ENCODE data around the gene KRT5.

KRT5 gene

GRCh38 chr12:52539821-52540173 lies 19.6 kb upstream of the KRT5 start:
- H3K27me3 ChIP-seq: no peaks in the 10 kb centered on the region
- no peak for TF ChIP-seq Cebpa-rat (IDR thresholded peaks at IDR 0.05)
- H3K9me3 ChIP-seq (replicated peaks in 1 of 11): no peaks in the 10 kb centered on the region
- no peak overlapping the region for H3K4me3 ChIP-seq
- no peak overlapping the region for H3K4me2 ChIP-seq
- H3K27ac ChIP-seq: no peak overlapping the region
- peaks cover 0 to 4% (median 0%) of the 10 kb centered on the region in 10 experiments; a peak in 1 of 20 replicates for H3K4me1 ChIP-seq
- H4K20me1 ChIP-seq: no peaks in the 10 kb centered on the region
- no peak overlapping the region for H3K9ac ChIP-seq
- H3K36me3 ChIP-seq: no peaks in the 10 kb centered on the region

DNA sequence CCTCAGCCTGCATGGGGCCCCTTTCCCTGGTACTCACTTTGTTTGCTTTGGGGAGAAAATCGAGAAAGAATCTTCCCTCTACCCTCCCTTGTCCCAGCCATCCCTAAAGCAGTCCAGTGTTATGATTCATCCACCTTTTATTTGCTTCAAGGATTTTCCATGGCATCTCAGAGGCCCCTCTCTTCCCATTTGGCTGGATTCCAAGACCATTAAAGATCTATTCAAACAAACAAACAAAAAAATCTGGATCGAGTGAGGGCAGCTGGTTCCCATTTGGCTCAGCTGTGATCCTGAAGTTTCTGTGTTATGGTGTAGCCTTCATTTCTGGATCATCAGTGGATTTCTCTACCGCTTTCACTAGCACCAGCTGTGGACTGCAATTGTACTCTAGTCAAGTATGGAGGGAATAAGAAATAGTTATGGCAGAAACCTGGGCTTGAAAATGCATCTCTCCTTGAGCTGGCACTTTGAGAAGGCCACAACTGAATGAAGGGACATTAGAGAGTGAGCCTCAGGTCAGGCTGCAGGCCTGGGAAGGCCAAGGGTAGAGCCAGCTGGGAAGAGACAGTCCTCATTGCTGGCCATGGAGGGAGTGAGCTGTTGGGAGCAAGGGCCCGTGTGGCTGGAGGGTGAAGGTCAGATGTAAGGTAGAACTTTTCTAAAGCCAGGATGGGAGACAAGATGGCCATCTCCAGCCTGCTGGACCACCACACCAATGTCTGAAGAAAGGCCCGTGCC lies 19.1 kb upstream of the KRT5 start:
- Histone ChIP-seq H3K36me3 (no peaks in the 10 kb centered on the region), H3K27me3 (no peaks in the 10 kb centered on the region), H3K4me2 (no peak overlapping the region), H3K4me1 (peaks cover 0 to 4% (median 0%) of the 10 kb centered on the region in 10 experiments; a peak in 1 of 20 replicates), H3K27ac (no peak overlapping the region), H4K20me1 (no peaks in the 10 kb centered on the region), H3K9ac (no peak overlapping the region), H3K4me3 (no peak overlapping the region), H3K9me3 (replicated peaks in 1 of 11) (no peaks in the 10 kb centered on the region)
- TF ChIP-seq Cebpa-rat (IDR thresholded peaks at IDR 0.05): no peak

GRCh38 chr12:52537101-52537500 lies 16.9 kb upstream of the KRT5 start:
- H3K4me2 ChIP-seq: no peak overlapping the region
- no peak overlapping the region for H3K27ac ChIP-seq
- no peak overlapping the region for H3K9ac ChIP-seq
- H4K20me1 ChIP-seq: no peaks in the 10 kb centered on the region
- no peak overlapping the region for H3K4me3 ChIP-seq
- no peak for TF ChIP-seq Cebpa-rat (IDR thresholded peaks at IDR 0.05)
- H3K9me3 ChIP-seq (replicated peaks in 1 of 11): no peaks in the 10 kb centered on the region
- peaks cover 0 to 4% (median 0%) of the 10 kb centered on the region in 10 experiments; a peak in 5 of 20 replicates for H3K4me1 ChIP-seq
- no peaks in the 10 kb centered on the region for H3K27me3 ChIP-seq
- H3K36me3 ChIP-seq: no peaks in the 10 kb centered on the region

DNA sequence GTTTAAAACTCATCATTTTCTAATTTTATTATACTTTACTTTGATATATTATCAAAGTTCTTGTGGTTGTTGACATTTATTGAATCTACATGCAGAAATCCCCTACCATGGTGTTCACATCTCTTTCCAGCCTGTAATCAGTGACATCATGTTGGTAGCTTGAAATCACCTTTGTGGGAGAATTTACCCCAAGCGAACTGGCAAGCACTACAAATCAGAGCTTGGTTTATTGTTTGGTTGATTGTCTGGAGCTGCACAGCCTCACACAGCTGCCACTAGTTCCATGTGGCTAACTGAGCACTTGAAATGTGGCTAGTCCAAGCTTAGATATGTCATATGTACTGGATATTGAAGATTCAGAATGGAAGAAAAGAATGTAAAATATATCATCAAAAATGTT lies 15.4 kb upstream of the KRT5 start:
- Histone ChIP-seq H3K9ac (no peak overlapping the region), H3K36me3 (no peaks in the 10 kb centered on the region), H3K27me3 (no peaks in the 10 kb centered on the region), H3K4me1 (peaks cover 5 to 18% (median 10%) of the 10 kb centered on the region in 10 experiments; a peak in 16 of 20 replicates), H3K4me2 (no peak overlapping the region), H3K4me3 (no peak overlapping the region), H4K20me1 (no peaks in the 10 kb centered on the region), H3K27ac (no peak overlapping the region), H3K9me3 (replicated peaks in 1 of 11) (no peaks in the 10 kb centered on the region)
- no peak for TF ChIP-seq Cebpa-rat (IDR thresholded peaks at IDR 0.05)

DNA sequence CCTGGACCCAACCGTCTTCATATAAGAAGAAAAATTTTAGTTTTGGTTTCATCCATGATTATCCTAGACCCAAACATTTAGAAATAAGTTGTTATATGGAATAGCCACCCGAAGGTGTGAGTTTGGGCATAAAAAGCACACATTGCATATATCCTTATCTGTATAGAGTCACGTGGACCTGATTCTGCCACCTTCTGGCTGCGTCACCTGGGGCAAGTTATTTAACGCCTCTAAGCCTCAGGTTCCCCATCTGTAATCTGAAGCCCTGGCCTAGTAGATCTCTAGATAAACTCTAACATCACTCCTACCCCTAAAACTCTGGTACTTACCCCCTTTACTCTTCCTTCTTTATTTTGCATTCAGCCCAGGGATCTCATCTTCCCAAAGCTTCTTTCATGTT lies 14.3 kb upstream of the KRT5 start:
- Histone ChIP-seq H4K20me1 (no peaks in the 10 kb centered on the region), H3K4me2 (no peak overlapping the region), H3K4me3 (no peak overlapping the region), H3K36me3 (no peaks in the 10 kb centered on the region), H3K4me1 (peaks cover 5 to 21% (median 10%) of the 10 kb centered on the region in 10 experiments; a peak in 16 of 20 replicates), H3K9ac (no peak overlapping the region), H3K27me3 (no peaks in the 10 kb centered on the region), H3K27ac (no peak overlapping the region), H3K9me3 (replicated peaks in 1 of 11) (no peaks in the 10 kb centered on the region)
- no peak for TF ChIP-seq Cebpa-rat (IDR thresholded peaks at IDR 0.05)

GRCh38 chr12:52533686-52534470 lies 13.7 kb upstream of the KRT5 start:
- Histone ChIP-seq H3K9me3 (replicated peaks in 1 of 11) (no peaks in the 10 kb centered on the region), H3K4me1 (peaks cover 5 to 21% (median 10%) of the 10 kb centered on the region in 10 experiments; a peak in 16 of 20 replicates), H4K20me1 (no peaks in the 10 kb centered on the region), H3K36me3 (no peaks in the 10 kb centered on the region), H3K27me3 (no peaks in the 10 kb centered on the region), H3K9ac (no peak overlapping the region), H3K4me2 (no peak overlapping the region), H3K4me3 (no peak overlapping the region), H3K27ac (no peak overlapping the region)
- TF ChIP-seq Cebpa-rat (IDR thresholded peaks at IDR 0.05): no peak

DNA sequence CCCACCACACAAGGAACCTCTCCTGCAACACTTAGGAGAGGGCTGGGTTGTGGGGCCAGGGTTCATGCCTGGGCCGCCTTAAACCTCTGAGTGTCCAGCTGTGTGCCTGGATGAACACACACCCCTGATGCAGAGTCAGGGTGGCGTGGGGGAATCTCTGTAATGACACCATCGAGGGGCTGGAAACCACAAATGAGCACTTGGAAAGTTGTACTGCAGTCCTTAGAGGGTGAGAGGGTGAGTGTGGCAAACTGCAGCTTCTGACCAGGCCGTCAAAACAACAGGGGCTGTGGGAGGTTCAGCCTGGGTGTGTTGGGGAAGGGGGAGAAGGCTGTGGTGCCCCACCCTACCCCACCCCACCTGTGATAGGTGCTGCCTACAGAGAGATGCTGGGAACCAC lies 12.4 kb upstream of the KRT5 start:
- Histone ChIP-seq H3K27ac (no peak overlapping the region), H3K4me1 (peaks cover 8 to 21% (median 13%) of the 10 kb centered on the region in 10 experiments; a peak in 17 of 20 replicates), H3K36me3 (no peaks in the 10 kb centered on the region), H3K27me3 (no peaks in the 10 kb centered on the region), H3K9ac (no peak overlapping the region), H3K9me3 (replicated peaks in 1 of 11) (no peaks in the 10 kb centered on the region), H4K20me1 (no peaks in the 10 kb centered on the region), H3K4me3 (no peak overlapping the region), H3K4me2 (peak overlapping the region in 2 of 11 experiments; percentile 18 to 68; a peak in 1 of 22 replicates)
- TF ChIP-seq Cebpa-rat (IDR thresholded peaks at IDR 0.05): no peak

- Histone ChIP-seq H3K9me3 (replicated peaks in 1 of 11) (no peaks in the 10 kb centered on the region), H3K27me3 (no peaks in the 10 kb centered on the region), H3K4me2 (peak overlapping the region in 8 of 11 experiments; percentile 26 to 68 (median 34); a peak in 13 of 22 replicates), H3K27ac (no peak overlapping the region), H3K4me1 (peaks cover 14 to 21% (median 18%) of the 10 kb centered on the region in 10 experiments; a peak in 17 of 20 replicates), H3K4me3 (no peak overlapping the region), H3K9ac (no peak overlapping the region), H4K20me1 (no peaks in the 10 kb centered on the region), H3K36me3 (no peaks in the 10 kb centered on the region)
- TF ChIP-seq Cebpa-rat (IDR thresholded peaks at IDR 0.05): no peak
Observed at GRCh38 chr12:52531566-52532300, 11.5 kb upstream of the KRT5 start.

- no peak overlapping the region for H3K4me3 ChIP-seq
- TF ChIP-seq Cebpa-rat (IDR thresholded peaks at IDR 0.05): no peak
- no peak overlapping the region for H3K27ac ChIP-seq
- H3K36me3 ChIP-seq: no peaks in the 10 kb centered on the region
- no peaks in the 10 kb centered on the region for H3K9me3 ChIP-seq (replicated peaks in 1 of 11)
- peak overlapping the region in 8 of 11 experiments; percentile 26 to 68 (median 33); a peak in 12 of 22 replicates for H3K4me2 ChIP-seq
- H3K4me1 ChIP-seq: peaks cover 14 to 26% (median 18%) of the 10 kb centered on the region in 10 experiments; a peak in 17 of 20 replicates
- no peaks in the 10 kb centered on the region for H3K27me3 ChIP-seq
- no peaks in the 10 kb centered on the region for H4K20me1 ChIP-seq
- H3K9ac ChIP-seq: no peak overlapping the region
Observed at GRCh38 chr12:52530905-52531304, 10.7 kb upstream of the KRT5 start.

Measured in BLaER1 treated with 17β-estradiol and CSF1 and Interleukin-3, amounts not matched to agents 10 nM and 100 nM (cell line).